ENCODE results near the gene ARRDC5.
"Not testable (repeated sequence)": the region's sequence is repeated elsewhere in the genome, so short reads cannot be mapped to it uniquely, and the experiment has no call there.

ARRDC5 gene

GRCh38 chr19:4868286-4868834 is 34.3 kb downstream of the ARRDC5 start:
- no peak for DNase-seq

GRCh38 chr19:4867534-4868285 is 35.0 kb downstream of the ARRDC5 start, which contains the start of gene PLIN3:
PLIN3 (minus strand) TSS chr19:4867667; CDS start chr19:4861394, 6,273 bp downstream.
- DNase-seq = peak in 13 of 14 donors; percentile 27 to 95 (median 87)

- peak in 4 of 14 donors; percentile 9 to 47 (median 28) for DNase-seq
Observed at GRCh38 chr19:4866595-4867424, 35.9 kb downstream of the ARRDC5 start.

GRCh38 chr19:4861147-4861546 is 41.5 kb downstream of the ARRDC5 start:
- no peak for DNase-seq

- no peak for DNase-seq
Observed at GRCh38 chr19:4859697-4860096, 43.0 kb downstream of the ARRDC5 start.

GRCh38 chr19:4856468-4856867 is 46.2 kb downstream of the ARRDC5 start:
- peak in 4 of 14 donors; percentile 13 to 33 (median 22) for DNase-seq

- DNase-seq = not testable (repeated sequence)
Observed at GRCh38 chr19:4853506-4853905, 49.2 kb downstream of the ARRDC5 start.

GRCh38 chr19:4852484-4852883 is 50.2 kb downstream of the ARRDC5 start:
- no peak for DNase-seq

GRCh38 chr19:4851551-4852290 is 51.0 kb downstream of the ARRDC5 start:
- peak in 10 of 14 donors; percentile 9 to 77 (median 38) for DNase-seq

- no peak for DNase-seq
Observed at GRCh38 chr19:4849019-4849418, 53.7 kb downstream of the ARRDC5 start.

- no peak for DNase-seq
Observed at GRCh38 chr19:4847190-4847973, 55.3 kb downstream of the ARRDC5 start.

- not testable (repeated sequence) for DNase-seq
Observed at GRCh38 chr19:4845975-4846374, 56.7 kb downstream of the ARRDC5 start.

- DNase-seq = no peak
Observed at GRCh38 chr19:4844348-4845179, 58.1 kb downstream of the ARRDC5 start.

GRCh38 chr19:4843647-4843965 is 59.1 kb downstream of the ARRDC5 start:
- DNase-seq = no peak

Data from C1 segment of cervical spinal cord (tissue), 14 donors.